Lower leg skin (tissue), 3 donors: ENCODE data around the gene PRMT9.

ENCODE experiments used
- POLR2A ChIP-seq, 2 donors: fragments of 450-650 bp; IDR thresholded peaks; one replicate each; pipeline ENCODE4 v1.6.1; 2016 to 2017; ENCODE audit warnings: antibody characterized with exemption in 2 of 2, mild to moderate bottlenecking in 1 of 2, moderate library complexity in 1 of 2
- TF ChIP-seq, protein P1 (sequence below), 3 donors: fragments of 450-650 bp; IDR thresholded peaks; one replicate each; pipeline ENCODE4 v1.5.1; 2016; ENCODE audit warnings: antibody characterized with exemption in 3 of 3, mild to moderate bottlenecking in 3 of 3, moderate library complexity in 2 of 3

DNA sequence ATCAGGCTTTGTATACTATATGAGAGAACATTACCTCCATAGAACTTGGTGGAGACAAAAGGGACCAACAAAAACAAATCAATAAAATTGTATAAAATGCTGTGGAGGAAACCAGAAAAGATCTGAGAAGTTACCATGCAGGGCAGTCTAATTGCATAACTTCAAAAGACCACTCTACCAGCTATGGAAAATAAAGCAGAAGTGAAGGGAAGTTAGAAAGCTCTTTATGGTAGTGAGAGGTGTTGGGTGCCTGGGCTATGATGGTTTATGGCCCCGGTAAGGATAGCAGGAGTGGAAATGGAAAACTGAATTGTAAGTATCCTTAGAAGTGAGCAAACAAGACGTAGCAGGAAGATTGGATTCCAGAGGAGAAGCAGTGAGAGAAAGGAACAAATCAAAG is 63.6 kb downstream of the PRMT9 start:
- TF ChIP-seq POLR2A (IDR thresholded peaks at IDR 0.05), result no peak
- TF ChIP-seq, protein P1, sequence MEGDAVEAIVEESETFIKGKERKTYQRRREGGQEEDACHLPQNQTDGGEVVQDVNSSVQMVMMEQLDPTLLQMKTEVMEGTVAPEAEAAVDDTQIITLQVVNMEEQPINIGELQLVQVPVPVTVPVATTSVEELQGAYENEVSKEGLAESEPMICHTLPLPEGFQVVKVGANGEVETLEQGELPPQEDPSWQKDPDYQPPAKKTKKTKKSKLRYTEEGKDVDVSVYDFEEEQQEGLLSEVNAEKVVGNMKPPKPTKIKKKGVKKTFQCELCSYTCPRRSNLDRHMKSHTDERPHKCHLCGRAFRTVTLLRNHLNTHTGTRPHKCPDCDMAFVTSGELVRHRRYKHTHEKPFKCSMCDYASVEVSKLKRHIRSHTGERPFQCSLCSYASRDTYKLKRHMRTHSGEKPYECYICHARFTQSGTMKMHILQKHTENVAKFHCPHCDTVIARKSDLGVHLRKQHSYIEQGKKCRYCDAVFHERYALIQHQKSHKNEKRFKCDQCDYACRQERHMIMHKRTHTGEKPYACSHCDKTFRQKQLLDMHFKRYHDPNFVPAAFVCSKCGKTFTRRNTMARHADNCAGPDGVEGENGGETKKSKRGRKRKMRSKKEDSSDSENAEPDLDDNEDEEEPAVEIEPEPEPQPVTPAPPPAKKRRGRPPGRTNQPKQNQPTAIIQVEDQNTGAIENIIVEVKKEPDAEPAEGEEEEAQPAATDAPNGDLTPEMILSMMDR (IDR thresholded peaks at IDR 0.05), result no peak
